Neuronal stem cell (in vitro differentiated cells): Measurements from ENCODE around the gene HESX1. TPM values are rescaled to one million over a fixed set of nuclear protein-coding genes. Genes with fewer than 3 reads are reported as not detected.

Experiments
- DNase-seq: peaks from one replicate; pipeline ENCODE4 v3.0.0-alpha.2; 2013; ENCODE audit warnings: low spot score
- H2AFZ ChIP-seq: one replicate; pipeline ENCODE4 v1.6.1; 2013; ENCODE audit warnings: mild to moderate bottlenecking, low read length, inconsistent platforms
- H2AK5ac ChIP-seq: 2 replicates; pipeline ENCODE4 v1.6.1; 2013; ENCODE audit warnings: low read depth, mild to moderate bottlenecking, inconsistent platforms, low read length, moderate library complexity, mixed read lengths
- H2BK120ac ChIP-seq: 2 replicates; pipeline ENCODE4 v1.6.1; 2013; ENCODE audit warnings: low read depth, mild to moderate bottlenecking, inconsistent platforms, low read length, moderate library complexity, mixed read lengths
- H2BK12ac ChIP-seq: one replicate; pipeline ENCODE4 v1.6.1; 2013; ENCODE audit warnings: low read length, inconsistent platforms
- H2BK15ac ChIP-seq: 2 replicates; pipeline ENCODE4 v1.6.1; 2013; ENCODE audit warnings: mild to moderate bottlenecking, low read length, inconsistent platforms, mixed read lengths
- H2BK5ac ChIP-seq: one replicate; pipeline ENCODE4 v1.6.1; 2013; ENCODE audit warnings: inconsistent platforms, mild to moderate bottlenecking, low read length, moderate library complexity
- H3K14ac ChIP-seq: one replicate; pipeline ENCODE4 v1.6.1; 2013; ENCODE audit warnings: low read length, inconsistent platforms
- H3K18ac ChIP-seq: 2 replicates; pipeline ENCODE4 v1.6.1; 2013; ENCODE audit warnings: low read length, inconsistent platforms
- H3K23ac ChIP-seq: 2 replicates; pipeline ENCODE4 v1.6.1; 2013; ENCODE audit warnings: low read depth, mild to moderate bottlenecking, mixed read lengths, low read length, inconsistent platforms; ENCODE audit not compliant: poor library complexity
- H3K27ac ChIP-seq: replicated peaks from 3 replicates; pipeline ENCODE4 v1.5.1; 2013; ENCODE audit warnings: low read length, inconsistent platforms
- H3K27me3 ChIP-seq, 3 experiments: 2 replicates each; pipeline ENCODE4 v1.6.1; 2013; ENCODE audit warnings: low read length in 3 of 3, mild to moderate bottlenecking in 2 of 3, inconsistent platforms in 1 of 3, low read depth in 1 of 3, mixed read lengths in 1 of 3, moderate library complexity in 1 of 3; ENCODE audit not compliant: control insufficient read depth in 3 of 3, insufficient read depth in 3 of 3
- H3K36me3 ChIP-seq, 2 donors: replicated peaks in 1 of 2; 2 replicates each; pipeline ENCODE4 v1.6.1; 2013; ENCODE audit warnings: low read length in 2 of 2; ENCODE audit not compliant: control insufficient read depth in 2 of 2, insufficient read depth in 2 of 2
- H3K4ac ChIP-seq: 2 replicates; pipeline ENCODE4 v1.6.1; 2013; ENCODE audit warnings: inconsistent platforms, mild to moderate bottlenecking, low read length, moderate library complexity
- H3K4me1 ChIP-seq, 2 donors: 1 replicate in 1 of 2; 2 replicates in 1 of 2; pipeline ENCODE4 v1.6.1; 2013; ENCODE audit warnings: low read length in 2 of 2, low read depth in 1 of 2; ENCODE audit not compliant: control insufficient read depth in 2 of 2, insufficient read depth in 1 of 2
- H3K4me2 ChIP-seq: one replicate; pipeline ENCODE4 v1.6.1; 2013; ENCODE audit warnings: mild to moderate bottlenecking, low read length, inconsistent platforms; ENCODE audit not compliant: insufficient read depth, poor library complexity, severe bottlenecking
- H3K4me3 ChIP-seq, 2 donors: 2 replicates each; pipeline ENCODE4 v1.5.1; 2013; ENCODE audit warnings: low read length in 2 of 2, mild to moderate bottlenecking in 2 of 2, inconsistent platforms in 1 of 2, moderate library complexity in 1 of 2
- H3K79me1 ChIP-seq: one replicate; pipeline ENCODE4 v1.6.1; 2013; ENCODE audit warnings: low read depth, mild to moderate bottlenecking, inconsistent platforms, low read length, moderate library complexity
- H3K9ac ChIP-seq: one replicate; pipeline ENCODE4 v1.6.1; 2013; ENCODE audit warnings: mild to moderate bottlenecking, low read depth, low read length, inconsistent platforms; ENCODE audit not compliant: poor library complexity
- H3K9me3 ChIP-seq, 2 donors: replicated peaks in 1 of 2; 2 replicates each; pipeline versions ENCODE3 to v1.6.1; 2013; ENCODE audit warnings: low read length in 2 of 2, mild to moderate bottlenecking in 2 of 2, inconsistent platforms in 1 of 2, low read depth in 1 of 2, mixed read lengths in 1 of 2, moderate library complexity in 1 of 2; ENCODE audit not compliant: control insufficient read depth in 2 of 2, insufficient read depth in 1 of 2
- H4K8ac ChIP-seq: one replicate; pipeline ENCODE4 v1.6.1; 2013; ENCODE audit warnings: low read depth, mild to moderate bottlenecking, inconsistent platforms, low read length, moderate library complexity
- H4K91ac ChIP-seq: one replicate; pipeline ENCODE4 v1.6.1; 2013; ENCODE audit warnings: low read length, low read depth, mild to moderate bottlenecking, inconsistent platforms; ENCODE audit not compliant: poor library complexity
- WGBS, 2 donors: extraction: QIAGEN DNeasy Blood & Tissue Kit; methylation state at CpG; one replicate each; pipeline ENCODE4 v1.1.7; 2013; ENCODE audit warnings: missing lambda C conversion rate in 2 of 2, mixed read lengths in 1 of 2; ENCODE audit not compliant: insufficient read length in 2 of 2, insufficient replicate concordance in 1 of 2; ENCODE audit errors: extremely low coverage in 2 of 2; 5-methylcytosine and 5-hydroxymethylcytosine counted together
- polyA plus RNA-seq, 2 experiments: library from polyadenylated mRNA; stranded (reverse); fragments of 200-250 nt; gene quantifications; one replicate each; pipeline ENCODE4 v1.2.3, GENCODE V29; 2013

Gene HESX1
- 6.1 TPM for polyA plus RNA-seq (2013, experiment 1 of 2)
- 5.7 TPM for polyA plus RNA-seq (2013, experiment 2 of 2)

DNA sequence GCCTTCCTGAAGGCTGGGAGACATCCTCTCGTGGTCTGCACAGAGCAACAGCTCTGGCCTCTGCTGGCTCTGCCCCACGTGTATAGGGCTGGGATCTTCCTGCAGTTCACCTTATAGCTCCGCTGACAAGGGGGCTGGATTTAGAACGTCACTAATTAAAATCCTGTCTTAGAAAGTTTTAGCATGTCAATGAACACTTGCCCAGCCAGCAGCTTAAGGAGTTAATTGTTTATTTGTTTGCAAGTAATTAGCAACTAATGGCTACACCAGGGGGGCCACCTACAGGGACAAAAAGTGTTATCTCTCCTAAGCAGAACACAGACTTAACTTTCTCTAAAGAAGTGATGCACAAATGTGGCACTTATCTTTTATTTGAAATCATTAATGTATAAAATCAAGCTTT, at the start of gene HESX1:
HESX1 (minus strand) TSS at position 84 of the 403 bp plus-strand sequence; CDS start at position 24, 60 bp downstream.
- H3K23ac ChIP-seq: no peak within 1 kb of the TSS
- no peaks in the 10 kb centered on the region for H3K36me3 ChIP-seq
- H2AFZ ChIP-seq: no peak within 1 kb of the TSS
- H3K4ac ChIP-seq: no peak within 1 kb of the TSS
- no peak within 1 kb of the TSS for H4K8ac ChIP-seq
- DNase-seq: peak; percentile 46
- H3K18ac ChIP-seq: no peak within 1 kb of the TSS
- no peak within 1 kb of the TSS for H2BK5ac ChIP-seq
- H2BK120ac ChIP-seq: no peak within 1 kb of the TSS
- no CpG with 5 or more reads among the region's 4 CpGs for WGBS, 2 donors
- no peak within 1 kb of the TSS for H3K27ac ChIP-seq
- no peaks in the 10 kb centered on the region for H3K4me1 ChIP-seq
- H4K91ac ChIP-seq: no peak within 1 kb of the TSS
- H3K4me2 ChIP-seq: peak within 1 kb of the TSS; percentile 33
- no peak within 1 kb of the TSS for H3K14ac ChIP-seq
- no peaks in the 10 kb centered on the region for H3K9me3 ChIP-seq
- H3K79me1 ChIP-seq: no peaks in the 10 kb centered on the region
- no peak within 1 kb of the TSS for H2AK5ac ChIP-seq
- H3K4me3 ChIP-seq: no peak within 1 kb of the TSS
- no peak within 1 kb of the TSS for H3K9ac ChIP-seq
- no peaks in the 10 kb centered on the region for H3K27me3 ChIP-seq
- no peak within 1 kb of the TSS for H2BK12ac ChIP-seq
- H2BK15ac ChIP-seq: no peak within 1 kb of the TSS

GRCh38 chr3:57244946-57245345, 45.2 kb upstream of the HESX1 start:
- no peak overlapping the region for H3K4me3 ChIP-seq
- H2AFZ ChIP-seq: no peak overlapping the region
- no peak overlapping the region for H3K14ac ChIP-seq
- no peak overlapping the region for H3K4me2 ChIP-seq
- H3K9ac ChIP-seq: no peak overlapping the region
- no peak overlapping the region for H3K27ac ChIP-seq
- WGBS, 2 donors: no CpG with 5 or more reads among the region's 2 CpGs
- DNase-seq: no peak
- no peak overlapping the region for H3K18ac ChIP-seq
- no peak overlapping the region for H2BK12ac ChIP-seq
- no peak overlapping the region for H2BK5ac ChIP-seq
- no peaks in the 10 kb centered on the region for H3K4me1 ChIP-seq
- no peak overlapping the region for H4K8ac ChIP-seq
- no peak overlapping the region for H3K23ac ChIP-seq
- H3K79me1 ChIP-seq: no peaks in the 10 kb centered on the region
- H2AK5ac ChIP-seq: no peak overlapping the region
- no peak overlapping the region for H2BK120ac ChIP-seq
- H2BK15ac ChIP-seq: no peak overlapping the region
- no peaks in the 10 kb centered on the region for H3K27me3 ChIP-seq
- peaks cover 11 to 95% of the 10 kb centered on the region in 2 donors for H3K36me3 ChIP-seq
- H3K9me3 ChIP-seq: no peaks in the 10 kb centered on the region
- H3K4ac ChIP-seq: no peak overlapping the region
- no peak overlapping the region for H4K91ac ChIP-seq

- H2BK120ac ChIP-seq: no peak overlapping the region
- H2AK5ac ChIP-seq: no peak overlapping the region
- H3K9ac ChIP-seq: no peak overlapping the region
- H2AFZ ChIP-seq: no peak overlapping the region
- no peaks in the 10 kb centered on the region for H3K79me1 ChIP-seq
- no peaks in the 10 kb centered on the region for H3K27me3 ChIP-seq
- no peak overlapping the region for H3K14ac ChIP-seq
- H3K4me2 ChIP-seq: no peak overlapping the region
- H3K4me3 ChIP-seq: no peak overlapping the region
- H3K27ac ChIP-seq: no peak overlapping the region
- no peak for DNase-seq
- H3K4me1 ChIP-seq: no peaks in the 10 kb centered on the region
- no peak overlapping the region for H2BK12ac ChIP-seq
- no peak overlapping the region for H4K8ac ChIP-seq
- H4K91ac ChIP-seq: no peak overlapping the region
- WGBS, 2 donors: no CpG with 5 or more reads among the region's 13 CpGs
- no peak overlapping the region for H3K23ac ChIP-seq
- no peak overlapping the region for H3K4ac ChIP-seq
- no peak overlapping the region for H2BK15ac ChIP-seq
- no peaks in the 10 kb centered on the region for H3K9me3 ChIP-seq
- H2BK5ac ChIP-seq: no peak overlapping the region
- H3K36me3 ChIP-seq: peaks cover 0 to 27% of the 10 kb centered on the region in 2 donors
- no peak overlapping the region for H3K18ac ChIP-seq
Observed at GRCh38 chr3:57234613-57235575, 35.1 kb upstream of the HESX1 start.

DNA sequence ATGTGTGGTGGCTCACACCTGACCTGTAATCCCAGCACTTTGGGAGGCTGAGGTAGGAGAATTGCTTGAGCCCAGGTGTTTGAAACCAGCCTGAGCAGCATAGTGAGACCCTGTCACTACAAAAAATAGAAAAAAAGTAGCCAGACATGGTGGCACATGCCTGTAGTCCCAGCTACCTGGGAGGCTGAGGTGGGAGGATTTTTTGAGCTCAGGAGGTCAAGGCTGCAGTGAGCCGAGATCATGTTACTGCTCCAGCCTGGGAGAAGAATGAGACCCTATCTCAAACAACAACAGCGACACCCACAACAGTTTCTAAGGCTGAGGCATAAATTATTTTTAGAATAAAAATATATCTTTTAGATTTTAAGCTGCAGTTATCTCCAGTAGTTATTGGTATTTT, 34.0 kb upstream of the HESX1 start:
- no CpG with 5 or more reads among the region's 2 CpGs for WGBS, 2 donors
- no peaks in the 10 kb centered on the region for H3K9me3 ChIP-seq

More for the DNA sequence above, 34.0 kb upstream of the HESX1 start:
- no peak overlapping the region for H2BK15ac ChIP-seq
- H4K8ac ChIP-seq: no peak overlapping the region
- no peak for DNase-seq
- no peak overlapping the region for H3K9ac ChIP-seq
- no peak overlapping the region for H3K18ac ChIP-seq
- H3K4me3 ChIP-seq: no peak overlapping the region
- no peak overlapping the region for H2AK5ac ChIP-seq
- H2BK120ac ChIP-seq: no peak overlapping the region
- H2AFZ ChIP-seq: no peak overlapping the region
- no peaks in the 10 kb centered on the region for H3K27me3 ChIP-seq
- H4K91ac ChIP-seq: no peak overlapping the region
- no peak overlapping the region for H3K4ac ChIP-seq
- H3K79me1 ChIP-seq: no peaks in the 10 kb centered on the region
- H3K36me3 ChIP-seq: peaks cover 0 to 16% of the 10 kb centered on the region in 2 donors
- no peak overlapping the region for H3K14ac ChIP-seq
- H3K4me1 ChIP-seq: no peaks in the 10 kb centered on the region
- H2BK5ac ChIP-seq: no peak overlapping the region
- H3K23ac ChIP-seq: no peak overlapping the region
- H2BK12ac ChIP-seq: no peak overlapping the region
- no peak overlapping the region for H3K27ac ChIP-seq
- no peak overlapping the region for H3K4me2 ChIP-seq
